ENCODE measurements around the gene SLC5A11.
"Not testable (repeated sequence)": the region's sequence is repeated elsewhere in the genome, so short reads cannot be mapped to it uniquely, and the experiment has no call there.

The SLC5A11 gene

GRCh38 chr16:24896439-24896838, 50.7 kb downstream of the SLC5A11 start:
- ChIA-PET POLR2A (no interaction called here), CTCF (interaction anchor here (0.5 kb wide), 1 partner anchor 10 kb away, joined by 3 read pairs; no protein-coding TSS in a partner anchor)
- TF ChIP-seq, protein P1, sequence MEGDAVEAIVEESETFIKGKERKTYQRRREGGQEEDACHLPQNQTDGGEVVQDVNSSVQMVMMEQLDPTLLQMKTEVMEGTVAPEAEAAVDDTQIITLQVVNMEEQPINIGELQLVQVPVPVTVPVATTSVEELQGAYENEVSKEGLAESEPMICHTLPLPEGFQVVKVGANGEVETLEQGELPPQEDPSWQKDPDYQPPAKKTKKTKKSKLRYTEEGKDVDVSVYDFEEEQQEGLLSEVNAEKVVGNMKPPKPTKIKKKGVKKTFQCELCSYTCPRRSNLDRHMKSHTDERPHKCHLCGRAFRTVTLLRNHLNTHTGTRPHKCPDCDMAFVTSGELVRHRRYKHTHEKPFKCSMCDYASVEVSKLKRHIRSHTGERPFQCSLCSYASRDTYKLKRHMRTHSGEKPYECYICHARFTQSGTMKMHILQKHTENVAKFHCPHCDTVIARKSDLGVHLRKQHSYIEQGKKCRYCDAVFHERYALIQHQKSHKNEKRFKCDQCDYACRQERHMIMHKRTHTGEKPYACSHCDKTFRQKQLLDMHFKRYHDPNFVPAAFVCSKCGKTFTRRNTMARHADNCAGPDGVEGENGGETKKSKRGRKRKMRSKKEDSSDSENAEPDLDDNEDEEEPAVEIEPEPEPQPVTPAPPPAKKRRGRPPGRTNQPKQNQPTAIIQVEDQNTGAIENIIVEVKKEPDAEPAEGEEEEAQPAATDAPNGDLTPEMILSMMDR (IDR thresholded peaks at IDR 0.05; ENCODE audit: control extremely low read depth, extremely low read depth, low read depth, missing control alignments) = no peak
- no peak for DNase-seq (ENCODE audit: extremely low spot score)

- DNase-seq (ENCODE audit: extremely low spot score); CTCF ChIA-PET; POLR2A ChIA-PET: not testable (repeated sequence)
Measured at GRCh38 chr16:24897522-24897921, 51.8 kb downstream of the SLC5A11 start.

- TF ChIP-seq, protein P1 (IDR thresholded peaks at IDR 0.05; ENCODE audit: control extremely low read depth, extremely low read depth, low read depth, missing control alignments) = no peak
- DNase-seq (ENCODE audit: extremely low spot score) = peak; percentile 4
- POLR2A ChIA-PET = no interaction called here
- CTCF ChIA-PET = interaction anchor here (1.2 to 1.3 kb wide), 2 partner anchors 9 to 12 kb away, joined by 3 to 4 read pairs; no protein-coding TSS in a partner anchor
Measured at GRCh38 chr16:24900230-24900629, 54.5 kb downstream of the SLC5A11 start.

GRCh38 chr16:24906199-24906808, 60.5 kb downstream of the SLC5A11 start:
- DNase-seq (ENCODE audit: extremely low spot score) = no peak
- ChIA-PET CTCF (interaction anchor here (0.7 to 2.6 kb wide), 9 partner anchors 9 to 327 kb away, joined by 3 to 10 read pairs (median 3); no protein-coding TSS in a partner anchor), POLR2A (no interaction called here)

GRCh38 chr16:24906901-24907300, 61.1 kb downstream of the SLC5A11 start:
- CTCF ChIA-PET = interaction anchor here (1.1 to 2.6 kb wide), 5 partner anchors 13 to 235 kb away, joined by 3 to 10 read pairs (median 3); no protein-coding TSS in a partner anchor
- POLR2A ChIA-PET = no interaction called here
- DNase-seq (ENCODE audit: extremely low spot score) = no peak
- TF ChIP-seq, protein P1 (IDR thresholded peaks at IDR 0.05; ENCODE audit: control extremely low read depth, extremely low read depth, low read depth, missing control alignments) = no peak

More at GRCh38 chr16:24906199-24906808, 60.5 kb downstream of the SLC5A11 start:
- TF ChIP-seq, protein P1 (IDR thresholded peaks at IDR 0.05; ENCODE audit: control extremely low read depth, extremely low read depth, low read depth, missing control alignments) = peak; percentile 26

DNA sequence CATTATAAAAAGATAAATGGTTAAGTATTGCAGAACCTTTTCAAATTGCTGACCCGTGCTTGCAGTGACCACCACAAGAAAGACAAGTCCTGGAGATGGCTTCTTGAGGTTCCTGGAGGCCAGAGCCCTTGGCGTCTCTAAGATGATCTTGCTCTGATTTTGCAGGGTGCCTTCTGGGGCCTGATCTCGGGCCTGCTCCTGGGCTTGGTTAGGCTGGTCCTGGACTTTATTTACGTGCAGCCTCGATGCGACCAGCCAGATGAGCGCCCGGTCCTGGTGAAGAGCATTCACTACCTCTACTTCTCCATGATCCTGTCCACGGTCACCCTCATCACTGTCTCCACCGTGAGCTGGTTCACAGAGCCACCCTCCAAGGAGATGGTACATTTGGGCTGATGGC, 63.0 kb downstream of the SLC5A11 start:
- CTCF ChIA-PET = no interaction called here
- no peak for DNase-seq (ENCODE audit: extremely low spot score)
- TF ChIP-seq, protein P1 (IDR thresholded peaks at IDR 0.05; ENCODE audit: control extremely low read depth, extremely low read depth, low read depth, missing control alignments) = no peak
- POLR2A ChIA-PET = no interaction called here

GRCh38 chr16:24909856-24910255, 64.1 kb downstream of the SLC5A11 start:
- ChIA-PET POLR2A (no interaction called here), CTCF (interaction anchor here (0.7 kb wide), 1 partner anchor 10 kb away, joined by 3 read pairs; no protein-coding TSS in a partner anchor)
- DNase-seq (ENCODE audit: extremely low spot score) = no peak
- TF ChIP-seq, protein P1 (IDR thresholded peaks at IDR 0.05; ENCODE audit: control extremely low read depth, extremely low read depth, low read depth, missing control alignments) = no peak
